ENCODE data around the gene WDR45.
"Not testable (repeated sequence)": the region's sequence is repeated elsewhere in the genome, so short reads cannot be mapped to it uniquely, and the experiment has no call there.

The WDR45 gene

DNA sequence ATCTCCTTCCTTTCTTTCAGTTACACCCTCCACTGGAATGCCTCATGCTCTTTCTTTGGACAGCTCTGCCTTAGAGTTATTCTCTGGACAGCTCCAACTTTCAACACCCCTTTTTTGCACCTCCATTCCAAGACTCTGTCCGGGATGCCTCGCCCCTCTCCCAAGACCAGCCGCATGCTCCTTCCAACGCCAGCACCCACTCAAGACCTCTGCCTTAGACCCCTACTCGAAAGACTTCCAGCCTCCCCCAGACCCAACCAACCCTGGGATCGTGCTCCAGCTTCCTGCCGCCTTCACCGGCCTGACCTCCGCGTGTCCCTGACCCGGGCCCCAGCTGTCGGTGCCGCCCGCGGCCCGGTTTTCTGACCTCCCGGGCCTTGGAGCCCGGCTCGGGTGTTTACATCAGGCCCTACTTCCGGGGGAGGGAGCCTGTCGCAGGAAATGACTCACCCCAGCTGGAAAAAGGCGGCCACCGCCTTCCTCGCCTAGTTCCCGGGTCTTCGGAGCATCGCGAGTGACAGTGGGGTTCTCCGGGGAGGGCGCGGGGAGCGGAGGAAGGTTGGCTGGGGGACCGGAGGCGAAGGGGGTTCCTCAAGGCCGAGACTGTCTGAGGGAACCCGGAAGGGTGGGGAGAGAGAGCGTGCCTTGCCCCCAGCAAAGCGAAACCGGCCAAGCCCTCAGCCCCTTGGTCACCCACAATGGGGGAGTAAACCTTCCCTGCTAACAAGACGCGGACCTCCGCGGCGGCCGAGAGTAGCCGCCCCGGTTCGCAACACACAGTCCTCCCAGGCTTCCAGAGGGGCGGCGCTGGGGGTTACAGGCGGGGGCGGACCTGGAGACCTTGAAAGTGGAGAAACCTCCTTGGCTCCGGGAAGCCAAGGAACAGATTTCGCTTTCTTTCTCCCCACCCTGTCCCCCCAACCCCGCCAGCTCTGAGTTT lies at the start of gene WDR45:
Gene WDR45, minus strand, starts transcription at position 399 of the 940 bp plus-strand sequence. CDS start 1,792 bp downstream, outside the sequence.
- no peak for FAIRE-seq

DNA sequence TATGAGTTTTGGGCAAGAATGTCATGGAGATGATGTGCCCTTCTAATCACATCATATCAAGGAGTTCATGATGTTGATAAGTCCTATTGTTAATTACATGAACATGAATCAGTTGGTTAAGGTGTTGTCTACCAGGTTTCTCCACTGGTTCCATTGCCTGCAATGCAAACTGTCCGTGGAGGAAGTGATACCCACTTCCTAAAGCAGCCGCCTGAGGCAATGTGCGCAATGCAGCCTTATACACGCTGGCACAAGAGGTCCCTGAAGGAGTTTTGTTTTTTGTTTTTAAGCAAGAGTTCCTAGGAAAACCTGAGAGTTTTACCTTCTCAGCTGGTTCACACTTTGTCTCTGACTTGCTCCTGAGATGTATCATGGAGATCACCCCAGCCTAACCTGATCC lies 49.7 kb upstream of the WDR45 start:
- no peak for FAIRE-seq

DNA sequence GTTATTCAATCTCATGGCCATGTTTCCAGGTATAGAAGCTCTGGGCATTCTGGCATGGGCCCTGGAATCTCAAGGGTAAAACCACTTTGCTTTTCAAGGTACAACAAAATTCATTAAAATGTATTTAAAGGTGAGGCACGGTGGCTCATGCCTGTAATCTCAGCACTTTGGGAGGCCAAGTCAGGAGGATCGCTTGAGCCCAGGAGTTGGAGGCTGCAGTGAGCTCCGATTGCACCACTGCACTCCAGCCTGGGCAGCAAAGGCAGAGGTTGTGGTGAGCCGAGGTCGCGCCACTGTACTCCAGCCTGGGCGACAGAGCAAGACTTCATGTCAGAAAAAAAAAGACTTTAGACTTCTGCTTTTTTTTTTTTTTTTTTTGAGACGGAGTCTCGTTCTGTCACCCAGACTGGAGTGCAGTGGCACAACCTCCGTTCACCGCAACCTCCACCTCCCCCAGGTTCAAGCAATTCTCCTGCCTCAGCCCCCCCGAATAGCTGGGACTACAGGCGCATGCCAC lies 48.1 kb upstream of the WDR45 start:
- FAIRE-seq = not testable (repeated sequence)

DNA sequence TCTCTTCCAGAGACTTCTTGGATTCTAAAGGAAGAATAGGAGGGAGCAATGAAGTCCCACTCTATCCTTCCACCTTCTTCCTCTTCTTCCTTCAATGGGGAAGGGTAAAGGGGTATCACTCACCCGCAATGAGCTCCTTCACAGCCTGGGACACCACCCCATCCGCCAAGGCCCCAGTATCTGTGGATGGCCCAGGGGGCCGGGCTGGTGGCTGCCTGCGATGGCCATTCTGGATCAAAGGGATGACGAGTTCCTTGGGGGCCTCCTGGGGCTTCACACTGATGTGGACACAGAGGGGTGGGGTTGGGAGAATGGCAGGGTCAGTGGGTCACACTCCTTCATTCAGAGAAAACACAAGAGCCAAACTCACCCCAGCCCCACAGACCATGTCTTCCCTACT lies 42.8 kb upstream of the WDR45 start:
- no peak for FAIRE-seq

DNA sequence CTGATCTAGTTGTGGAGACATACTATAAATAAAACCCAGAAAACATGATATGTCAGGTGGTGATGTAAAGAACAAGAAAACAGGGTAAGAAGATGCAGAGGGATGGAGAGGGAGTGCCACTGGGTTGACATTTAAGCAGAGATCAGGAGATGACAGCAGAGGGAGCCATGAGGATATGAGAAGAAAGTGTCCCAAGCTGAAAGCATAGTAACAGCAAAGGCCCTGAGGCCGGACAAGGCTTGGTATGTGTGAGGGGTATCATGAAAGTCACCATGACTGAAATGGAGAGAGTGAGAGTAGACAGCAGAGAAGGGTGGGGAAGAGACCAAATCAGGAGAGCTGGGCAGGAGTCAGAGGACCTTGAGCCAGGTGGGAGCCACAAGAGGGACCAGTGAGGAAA lies 40.4 kb upstream of the WDR45 start:
- FAIRE-seq = no peak

DNA sequence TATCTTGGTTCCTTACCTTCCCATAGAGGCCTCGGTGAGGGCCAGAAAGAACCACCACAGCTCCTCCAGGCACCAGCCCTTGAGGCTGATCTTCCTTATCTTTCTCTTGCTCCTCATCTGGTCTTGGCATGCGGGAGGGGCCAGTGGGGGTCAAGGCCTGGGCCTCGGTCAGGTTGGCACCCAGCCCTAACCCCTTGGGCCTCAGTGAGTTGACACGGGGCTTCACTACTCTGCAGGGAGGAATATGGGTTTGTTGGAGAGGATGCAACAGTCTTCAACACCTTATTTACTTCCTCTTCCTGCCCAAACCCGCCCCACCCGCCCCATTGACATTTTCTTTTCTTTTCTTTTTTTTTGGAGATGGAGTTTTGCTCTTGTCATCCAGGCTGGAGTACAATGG lies 37.9 kb upstream of the WDR45 start:
- FAIRE-seq = no peak

DNA sequence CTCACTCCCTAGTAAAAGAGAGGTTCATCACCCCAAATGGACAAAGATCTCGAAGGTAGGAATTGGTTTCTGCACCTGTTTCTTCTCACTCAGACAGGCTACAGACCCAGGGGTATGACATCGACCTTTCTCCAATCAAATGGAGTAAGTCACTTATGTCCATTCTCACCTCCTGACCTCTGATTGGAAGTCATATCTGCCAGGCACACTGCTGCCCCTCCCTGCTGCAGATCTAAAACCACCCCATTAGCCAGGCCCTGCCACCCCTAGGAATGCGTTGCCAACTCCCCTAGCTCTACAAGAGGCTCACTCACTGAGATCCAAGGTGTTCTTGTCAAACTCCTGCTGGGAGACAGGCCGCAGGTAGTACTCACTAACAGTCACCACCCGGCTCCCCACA lies 37.0 kb upstream of the WDR45 start:
- no peak for FAIRE-seq

DNA sequence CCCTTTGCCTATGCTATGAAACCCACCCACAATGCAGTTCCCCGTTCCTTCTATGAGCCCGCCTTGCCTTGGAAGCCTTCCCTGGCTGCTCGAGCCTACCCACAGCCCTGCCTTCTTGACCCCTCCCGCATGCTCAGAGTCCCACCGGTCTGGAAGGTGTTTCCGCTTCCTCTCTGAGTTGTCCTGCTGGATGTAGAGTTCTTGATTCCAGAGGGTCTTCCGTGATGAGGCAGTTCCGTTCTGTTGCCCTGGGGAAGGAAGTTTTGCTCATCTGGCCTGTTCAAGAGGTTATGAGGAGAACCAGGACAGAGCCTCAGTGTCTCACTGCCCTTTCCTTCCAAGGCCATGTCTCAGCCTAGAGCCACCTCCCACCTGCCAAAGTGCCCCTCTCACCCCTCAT lies 36.4 kb upstream of the WDR45 start:
- no peak for FAIRE-seq

DNA sequence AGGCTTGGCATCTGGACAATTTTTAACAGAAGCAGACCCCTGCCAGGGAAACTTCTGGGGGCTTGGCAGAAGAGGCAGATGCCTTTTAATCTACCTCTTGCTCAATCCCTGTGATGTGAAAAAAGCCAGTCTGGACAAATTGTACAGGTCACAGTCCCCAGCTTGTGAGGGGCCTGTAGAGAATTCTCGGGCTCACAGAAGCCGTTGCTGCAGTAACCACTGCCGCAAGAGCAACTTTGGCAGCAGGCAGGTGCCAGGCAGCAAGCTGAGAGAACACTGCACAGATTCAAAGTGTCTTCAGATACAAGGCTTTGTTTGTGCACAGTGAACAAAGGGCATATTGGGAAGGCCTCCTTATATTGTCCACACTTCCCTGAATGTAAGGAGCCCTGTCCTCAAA lies 32.1 kb upstream of the WDR45 start:
- FAIRE-seq = no peak

DNA sequence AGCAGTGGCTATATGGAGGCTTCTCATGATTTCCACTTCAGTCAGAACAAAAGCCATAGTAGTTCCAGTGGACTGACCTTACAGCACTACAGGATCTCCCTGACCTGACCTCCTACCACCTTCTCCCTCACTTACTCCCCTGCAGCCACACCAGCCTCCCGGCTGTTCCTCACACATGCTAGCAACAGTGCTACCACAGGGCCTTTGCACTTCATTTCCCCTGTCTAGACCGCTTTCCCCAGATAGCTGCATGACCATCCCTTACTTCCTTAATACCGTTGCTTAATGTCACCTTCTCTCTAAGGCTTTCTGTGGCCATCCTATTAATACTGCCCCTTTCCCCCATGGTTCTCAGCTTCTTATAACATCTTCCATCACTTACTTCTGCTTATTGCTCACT lies 30.7 kb upstream of the WDR45 start:
- no peak for FAIRE-seq

DNA sequence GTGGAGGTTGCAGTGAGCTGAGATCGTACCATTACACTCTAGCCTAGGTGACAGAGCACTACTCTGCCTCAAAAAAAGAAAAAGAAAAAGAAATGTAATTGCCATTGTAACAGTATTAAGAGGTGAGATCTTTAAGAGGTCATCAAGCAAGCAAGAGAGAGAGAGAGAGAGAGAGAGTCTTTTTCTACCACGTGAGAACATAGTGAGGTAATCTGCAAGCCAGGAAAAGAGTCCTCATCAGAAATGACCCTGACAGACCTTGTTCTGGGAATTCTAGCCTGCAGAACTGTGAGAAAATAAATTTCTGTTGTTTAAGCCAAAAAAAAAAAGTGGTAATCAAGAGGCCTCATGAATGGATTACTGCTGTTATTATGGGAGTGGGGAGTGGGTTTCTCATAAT lies 29.0 kb upstream of the WDR45 start:
- FAIRE-seq = no peak

DNA sequence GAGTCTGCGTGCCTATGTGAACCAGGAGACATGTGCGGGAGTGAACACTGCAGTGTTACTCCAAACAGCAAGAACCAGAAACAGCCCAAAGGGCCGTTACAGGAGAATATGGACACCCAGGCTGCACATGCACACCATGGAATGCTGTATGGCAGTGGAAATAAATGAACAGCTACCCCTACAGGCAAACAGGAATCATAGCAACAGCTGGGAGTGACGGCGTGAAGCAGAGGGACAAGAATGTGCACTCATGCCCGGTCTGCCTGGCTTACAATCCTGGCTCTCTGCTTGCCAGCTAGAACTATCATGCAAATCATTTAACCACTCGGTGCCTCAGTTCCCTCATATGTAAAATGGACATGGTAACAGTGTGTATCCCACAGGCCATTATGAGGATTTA lies 27.2 kb upstream of the WDR45 start:
- FAIRE-seq = no peak

DNA sequence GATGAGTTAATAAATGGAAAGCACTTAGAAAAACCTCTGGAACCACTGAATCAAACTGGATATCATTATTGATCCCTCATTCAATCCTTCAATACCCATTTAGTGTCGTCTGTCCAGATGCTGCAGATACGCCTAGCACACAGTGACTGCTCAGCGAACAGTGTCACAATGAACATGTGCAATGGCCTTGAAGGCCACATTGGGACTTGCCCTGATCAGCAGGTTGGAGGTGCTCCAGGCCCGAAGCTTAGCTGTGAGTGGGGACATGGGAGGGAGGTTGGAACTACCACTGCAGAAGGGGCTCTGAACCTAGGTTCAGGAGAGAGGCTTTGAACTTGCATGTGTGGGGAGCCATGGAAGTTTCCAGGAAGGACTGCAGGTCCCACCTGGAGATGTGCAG lies 26.6 kb upstream of the WDR45 start:
- FAIRE-seq = no peak

DNA sequence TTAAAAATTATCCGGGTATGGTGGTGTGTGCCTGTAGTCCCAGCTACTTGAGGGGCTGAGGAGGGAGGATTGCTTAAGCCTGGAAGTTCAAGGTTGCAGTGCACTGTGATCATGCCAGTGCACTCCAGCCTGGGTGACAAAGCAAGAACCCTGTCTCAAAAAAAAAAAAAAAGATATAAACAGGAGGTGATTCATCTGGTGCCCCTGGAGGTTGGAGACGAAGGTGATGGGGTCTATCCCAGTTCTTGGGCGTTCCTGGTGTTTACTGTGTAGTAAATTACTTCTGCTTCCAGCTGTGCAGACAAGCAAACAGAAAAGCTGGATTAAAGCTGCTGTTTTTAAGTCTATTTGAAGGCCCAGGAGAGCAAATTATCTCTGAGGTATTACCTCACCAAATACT lies 23.9 kb upstream of the WDR45 start:
- FAIRE-seq = no peak

DNA sequence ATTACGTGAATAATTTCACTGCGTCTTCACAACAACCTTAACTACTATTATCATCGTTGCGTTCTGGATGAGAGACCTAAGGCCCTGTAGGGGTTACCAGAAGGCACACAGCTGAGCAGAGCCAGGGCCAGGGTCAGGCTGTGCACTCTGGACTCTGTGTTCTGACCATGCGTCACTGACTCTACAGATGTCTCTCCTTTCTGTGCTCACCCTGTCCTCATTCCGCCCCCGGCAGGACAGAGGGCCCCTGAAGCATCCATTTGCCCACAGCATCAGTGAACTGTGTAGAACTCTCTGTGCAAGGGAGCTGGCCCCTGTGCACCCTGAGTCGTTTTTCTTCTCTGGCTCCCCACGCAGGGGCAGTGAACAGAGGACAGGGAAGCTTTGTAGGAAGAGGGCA lies 22.5 kb upstream of the WDR45 start:
- FAIRE-seq = no peak

DNA sequence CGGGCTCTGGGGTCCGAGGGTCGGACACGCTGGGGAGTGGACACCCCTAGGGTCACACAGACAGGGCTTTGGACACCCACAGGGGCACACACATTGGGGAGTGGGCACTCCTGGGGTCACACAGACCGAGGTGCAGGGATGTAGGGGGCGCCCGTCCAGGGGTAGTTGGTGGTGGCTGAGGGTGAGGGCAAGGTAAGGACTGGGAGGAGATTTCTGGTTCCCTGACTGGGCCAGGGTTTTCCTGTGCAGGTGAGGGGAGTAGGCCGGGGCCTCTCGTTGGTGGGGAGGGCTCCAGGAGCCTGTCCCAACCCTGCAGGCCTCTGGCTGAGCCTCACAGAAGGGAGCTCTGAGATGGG lies 21.9 kb upstream of the WDR45 start:
- FAIRE-seq = no peak

DNA sequence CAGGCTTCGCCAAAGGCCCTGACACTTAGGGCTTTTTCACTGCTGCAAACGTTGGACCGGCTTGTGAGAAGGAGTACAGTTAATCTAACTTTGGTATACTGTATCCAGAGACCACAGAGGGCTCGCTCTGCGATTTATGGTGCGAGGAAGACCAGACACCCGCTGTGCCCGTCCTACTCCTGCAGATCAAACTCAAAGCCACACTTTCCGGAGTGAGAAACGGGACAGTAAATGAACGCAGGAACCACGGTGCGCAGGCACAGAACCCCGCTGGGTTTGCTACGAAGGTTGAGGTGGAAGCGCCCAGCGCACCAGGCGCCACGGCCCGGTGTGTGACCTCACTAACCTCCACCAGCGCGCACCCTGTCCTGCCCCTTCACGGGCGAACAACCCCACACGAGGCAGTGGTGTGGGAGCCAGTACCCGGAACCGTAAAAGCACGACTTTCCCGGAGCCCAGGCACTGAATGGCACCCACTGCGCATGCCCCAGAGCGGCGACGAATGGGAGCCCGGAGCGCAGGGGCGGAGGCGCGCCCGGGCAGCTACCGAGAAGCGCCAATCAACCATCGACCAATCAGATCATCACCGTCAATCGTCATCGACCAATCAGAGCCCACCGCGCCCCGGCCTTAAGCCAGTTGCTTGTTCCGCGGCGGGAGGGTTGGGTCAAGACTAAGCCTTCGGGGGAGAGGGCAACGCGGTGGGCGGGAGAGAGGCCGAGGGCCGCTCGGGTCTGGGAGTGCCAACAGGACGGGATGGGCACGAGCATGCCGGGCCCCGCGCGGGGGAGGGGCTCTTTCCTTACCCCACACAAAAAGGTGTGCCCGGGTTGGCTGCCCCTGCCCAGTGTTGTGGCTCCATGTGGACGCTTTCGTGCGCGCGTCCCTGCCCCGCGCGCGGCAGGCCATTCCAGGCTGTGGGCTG lies 21.3 kb upstream of the WDR45 start:
- peak; percentile 51 for FAIRE-seq

DNA sequence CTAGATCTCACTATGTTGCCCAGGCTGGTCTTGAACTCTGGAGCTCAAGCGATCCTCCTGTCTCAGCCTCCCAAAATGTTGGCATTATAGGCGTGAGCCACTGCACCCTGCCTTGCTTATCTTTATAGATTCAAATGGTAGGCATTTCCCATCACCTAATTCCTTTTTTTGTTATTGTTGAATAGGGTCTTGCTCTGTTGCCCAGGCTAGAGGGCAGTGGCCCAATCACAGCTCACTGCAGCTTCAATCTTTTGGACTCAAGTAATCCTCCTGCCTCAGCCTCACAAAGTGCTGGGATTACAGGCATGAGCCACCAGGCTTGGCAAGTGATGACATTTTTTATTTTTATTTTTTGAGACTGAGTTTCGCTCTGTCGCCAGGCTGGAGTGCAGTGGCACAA lies 16.7 kb upstream of the WDR45 start:
- no peak for FAIRE-seq

DNA sequence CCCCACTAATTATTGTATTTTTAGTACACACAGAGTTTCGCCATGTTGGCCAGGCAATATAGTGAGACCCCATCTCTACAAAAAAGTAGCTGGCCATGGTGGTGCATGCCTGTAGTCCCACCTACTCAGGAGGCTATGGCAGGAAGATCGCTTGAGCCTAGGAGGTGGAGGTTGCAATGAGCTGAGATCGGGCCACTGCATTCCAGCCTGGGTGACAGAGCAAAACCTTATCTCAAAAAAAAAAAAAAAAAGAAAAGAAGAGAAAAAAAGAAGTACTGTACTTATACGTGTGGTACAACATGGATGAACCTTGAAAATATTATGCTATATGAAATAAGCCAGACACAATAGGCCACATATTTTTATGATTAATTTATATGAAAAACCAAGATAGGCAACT lies 9.9 kb upstream of the WDR45 start:
- FAIRE-seq = no peak

DNA sequence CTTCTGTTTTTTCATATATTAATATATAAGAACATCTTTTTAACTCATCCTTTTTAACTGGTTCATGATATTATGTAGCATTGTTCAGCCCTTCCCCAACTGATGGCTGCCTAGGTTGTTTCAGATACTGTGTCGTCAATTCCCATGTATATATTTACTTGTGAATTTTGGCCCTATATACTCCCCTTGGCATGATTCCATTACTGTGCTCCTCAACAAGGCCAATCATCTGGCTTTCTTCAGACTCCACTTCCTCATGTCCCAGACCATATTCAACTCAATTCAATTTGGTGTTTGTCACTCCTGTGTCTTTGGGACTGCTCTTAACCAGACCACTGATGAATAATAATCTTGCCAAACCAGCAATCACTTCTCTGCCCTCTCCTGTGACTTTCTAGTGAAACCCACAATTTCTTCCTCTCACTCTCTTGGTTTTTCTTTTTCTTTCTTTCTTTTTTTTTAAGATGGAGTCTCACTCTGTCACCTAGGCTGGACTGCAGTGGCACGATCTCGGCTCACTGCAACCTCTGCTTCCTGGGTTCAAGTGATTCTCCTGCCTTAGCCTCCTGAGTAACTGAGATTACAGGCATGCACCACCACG lies 2.7 kb upstream of the WDR45 start:
- FAIRE-seq = no peak

DNA sequence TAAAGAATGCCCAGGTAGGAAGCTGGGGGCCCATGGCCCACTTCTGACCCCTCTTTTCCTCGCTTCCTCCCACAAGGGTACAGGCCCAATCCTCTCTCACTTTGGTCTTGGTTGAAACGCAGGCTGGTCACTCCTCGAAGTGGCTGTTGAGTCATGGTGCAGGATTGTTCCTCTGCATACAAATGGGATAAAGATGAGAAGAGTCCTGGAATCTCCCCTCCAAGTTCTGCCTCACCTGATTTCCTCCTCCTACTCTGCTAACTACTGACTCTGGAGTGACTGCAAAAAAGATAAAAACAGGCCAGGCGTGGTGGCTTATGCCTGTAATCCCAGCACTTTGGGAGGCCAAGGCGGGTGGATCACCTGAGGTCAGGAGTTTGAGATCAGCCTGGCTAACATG lies 1.7 kb downstream of the WDR45 start:
- no peak for FAIRE-seq

DNA sequence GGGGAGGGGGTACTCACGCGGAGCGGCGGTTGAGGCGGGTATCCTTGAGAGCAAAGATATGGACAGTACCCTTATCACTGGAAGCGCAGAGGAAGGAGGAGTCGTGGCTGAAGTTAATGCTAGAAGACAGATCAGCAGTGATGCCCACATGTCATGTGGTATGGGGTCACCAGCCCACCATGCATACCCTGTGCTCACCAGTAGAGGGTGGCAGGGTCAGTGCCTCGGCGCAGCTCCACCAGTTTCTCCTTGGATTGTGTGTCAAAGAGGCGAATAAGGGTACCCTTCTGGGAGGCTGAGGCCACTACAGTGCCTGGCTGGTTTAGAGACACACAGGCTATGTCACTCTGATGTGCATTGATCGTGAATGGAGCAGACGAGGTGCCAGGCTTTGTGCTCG lies 4.3 kb downstream of the WDR45 start:
- FAIRE-seq = no peak
